ENCODE data around the gene OR2T35. TPM values are rescaled to one million over a fixed set of nuclear protein-coding genes. Genes with fewer than 3 reads are reported as not detected.

The OR2T35 gene
- total RNA-seq, 1 experiment from 2014 or later: not detected

GRCh38 chr1:248597589-248597988 lies 47.5 kb downstream of the OR2T35 start, which contains the start of gene OR2T10:
Gene OR2T10, minus strand, starts transcription at chr1:248597700. Its CDS starts 3,932 bp downstream, at chr1:248593768.
- H3K36me3 ChIP-seq (ENCODE audit: low read depth, low read length): no peaks in the 10 kb centered on the region
- no peak within 1 kb of the TSS for H3K27ac ChIP-seq (ENCODE audit: low read length)
- DNase-seq: no peak
- H3K4me2 ChIP-seq (ENCODE audit: low read length): peak within 1 kb of the TSS; percentile 3; the same call in 1 of the 2 replicates
- peak within 1 kb of the TSS; percentile 41 for H2AFZ ChIP-seq (ENCODE audit: low read length)
- intact Hi-C loops (cut with micrococcal nuclease): no loop called here
- H3K4me1 ChIP-seq (ENCODE audit: insufficient read depth, low read length): peaks cover 5% of the 10 kb centered on the region
- H4K20me1 ChIP-seq (ENCODE audit: low read length): no peaks in the 10 kb centered on the region
- POLR2A ChIA-PET (ENCODE audit: unreplicated experiment): no interaction called here
- no peak within 1 kb of the TSS for H3K4me3 ChIP-seq (ENCODE audit: low read length)
- no peak for ATAC-seq
- H3F3A ChIP-seq (ENCODE audit: low read length, unreplicated experiment): no peaks in the 10 kb centered on the region
- TF ChIP-seq EZH2phosphoT487 (IDR thresholded peaks at IDR 0.05; ENCODE audit: borderline replicate concordance, low read length) (no peak), CTCF (conservative IDR thresholded peaks at IDR 0.05; ENCODE audit: low read depth, low read length) (no peak), EZH2 (IDR thresholded peaks at IDR 0.05; ENCODE audit: low read length, unreplicated experiment) (no peak)
- H3K27me3 ChIP-seq (ENCODE audit: low read length): no peaks in the 10 kb centered on the region
- BruUV-seq (replicated peaks): no TSS peak
- H3K79me2 ChIP-seq (ENCODE audit: low read length): no peaks in the 10 kb centered on the region
- no peak within 1 kb of the TSS for H3K9ac ChIP-seq (ENCODE audit: low read length)
- CTCF ChIA-PET: no interaction called here
- H3K9me3 ChIP-seq (ENCODE audit: low read length): no peaks in the 10 kb centered on the region
- no peaks in the 10 kb centered on the region; the same call in 1 of the 2 replicates for H3K9me2 ChIP-seq (replicated peaks; ENCODE audit: low read length)

GRCh38 chr1:248596615-248597014 lies 48.5 kb downstream of the OR2T35 start:
- H3K27me3 ChIP-seq (ENCODE audit: low read length): no peaks in the 10 kb centered on the region
- H3K79me2 ChIP-seq (ENCODE audit: low read length): no peaks in the 10 kb centered on the region
- H2AFZ ChIP-seq (ENCODE audit: low read length): peak overlapping the region; percentile 41
- no peak overlapping the region for H3K27ac ChIP-seq (ENCODE audit: low read length)
- ATAC-seq (peak; percentile 61; the same call in 1 of the 2 replicates), DNase-seq (peak; percentile 22)
- no peak overlapping the region for H3K4me3 ChIP-seq (ENCODE audit: low read length)
- no peak overlapping the region for H3K9ac ChIP-seq (ENCODE audit: low read length)
- no TSS peak for BruUV-seq (replicated peaks)
- TF ChIP-seq EZH2phosphoT487 (IDR thresholded peaks at IDR 0.05; ENCODE audit: borderline replicate concordance, low read length) (no peak), CTCF (conservative IDR thresholded peaks at IDR 0.05; ENCODE audit: low read depth, low read length) (no peak), EZH2 (IDR thresholded peaks at IDR 0.05; ENCODE audit: low read length, unreplicated experiment) (no peak)
- H3K36me3 ChIP-seq (ENCODE audit: low read depth, low read length): no peaks in the 10 kb centered on the region
- H3K9me3 ChIP-seq (ENCODE audit: low read length): no peaks in the 10 kb centered on the region
- H3K4me2 ChIP-seq (ENCODE audit: low read length): peak overlapping the region; percentile 3; the same call in 1 of the 2 replicates
- H3F3A ChIP-seq (ENCODE audit: low read length, unreplicated experiment): no peaks in the 10 kb centered on the region
- POLR2A ChIA-PET (ENCODE audit: unreplicated experiment): no interaction called here
- no peaks in the 10 kb centered on the region for H4K20me1 ChIP-seq (ENCODE audit: low read length)
- peaks cover 2% of the 10 kb centered on the region; the same call in 1 of the 2 replicates for H3K9me2 ChIP-seq (replicated peaks; ENCODE audit: low read length)
- CTCF ChIA-PET: no interaction called here
- H3K4me1 ChIP-seq (ENCODE audit: insufficient read depth, low read length): peaks cover 5% of the 10 kb centered on the region
- intact Hi-C loops (cut with micrococcal nuclease): no loop called here

GRCh38 chr1:248593226-248593625 lies 51.9 kb downstream of the OR2T35 start:
- no peaks in the 10 kb centered on the region for H3K27me3 ChIP-seq (ENCODE audit: low read length)
- H3K79me2 ChIP-seq (ENCODE audit: low read length): no peaks in the 10 kb centered on the region
- no peak overlapping the region for H3K27ac ChIP-seq (ENCODE audit: low read length)
- TF ChIP-seq EZH2 (IDR thresholded peaks at IDR 0.05; ENCODE audit: low read length, unreplicated experiment) (no peak), CTCF (conservative IDR thresholded peaks at IDR 0.05; ENCODE audit: low read depth, low read length) (no peak)
- ATAC-seq: no peak
- no peak overlapping the region for H2AFZ ChIP-seq (ENCODE audit: low read length)
- DNase-seq: no peak
- ChIA-PET POLR2A (ENCODE audit: unreplicated experiment) (no interaction called here), CTCF (no interaction called here)
- no peaks in the 10 kb centered on the region for H3K36me3 ChIP-seq (ENCODE audit: low read depth, low read length)
- BruUV-seq (replicated peaks): no TSS peak
- peaks cover 5% of the 10 kb centered on the region for H3K4me1 ChIP-seq (ENCODE audit: insufficient read depth, low read length)
- no peaks in the 10 kb centered on the region for H3F3A ChIP-seq (ENCODE audit: low read length, unreplicated experiment)
- H3K4me3 ChIP-seq (ENCODE audit: low read length): no peak overlapping the region
- H3K4me2 ChIP-seq (ENCODE audit: low read length): no peak overlapping the region
- intact Hi-C loops (cut with micrococcal nuclease): no loop called here
- H3K9me3 ChIP-seq (ENCODE audit: low read length): no peaks in the 10 kb centered on the region
- no peak overlapping the region for H3K9ac ChIP-seq (ENCODE audit: low read length)
- no peaks in the 10 kb centered on the region for H4K20me1 ChIP-seq (ENCODE audit: low read length)
- H3K9me2 ChIP-seq (replicated peaks; ENCODE audit: low read length): 0 out of 2 replicates have a peak, but pooled peaks cover 8% of the 10 kb centered on the region

Measured in PC-3 (cell line).